WTC11 (cell line): Measurements from ENCODE around the gene APOL6. TPM values are rescaled to one million over a fixed set of nuclear protein-coding genes. Genes with fewer than 3 reads are reported as not detected.

ENCODE experiments used
- ATAC-seq: fragments of 200-7000 bp; cut with Tn5 transposase; 2 replicates; pipeline ENCODE4 v1.10.0; 2021; ENCODE audit warnings: mild to moderate bottlenecking, moderate library complexity
- CTCF ChIA-PET: fragments of 300-600 bp; sonication (Branson Sonifier 250); formaldehyde crosslinking; loops from one replicate; lab custom pipeline; 2021; ENCODE audit warnings: antibody characterized with exemption; lab: Charles Lee
- POLR2A ChIA-PET: fragments of 350-600 bp; sonication (Branson Sonifier 250); formaldehyde crosslinking; loops from one replicate; lab custom pipeline; 2021; ENCODE audit warnings: antibody characterized with exemption; lab: Charles Lee
- DNase-seq: peaks from one replicate; pipeline ENCODE4 v3.0.0; 2021; ENCODE audit warnings: low spot score
- H3K27ac Mint-ChIP-seq: 2 replicates; pipeline ENCODE4 v1.8.0; 2021; ENCODE audit warnings: mixed read lengths
- H3K27me3 Mint-ChIP-seq: 2 replicates; pipeline ENCODE4 v1.8.0; 2021; ENCODE audit warnings: low read depth, mild to moderate bottlenecking, moderate library complexity, mixed read lengths
- H3K36me3 Mint-ChIP-seq: 2 replicates; pipeline ENCODE4 v1.8.0; 2021; ENCODE audit warnings: mixed read lengths
- H3K4me1 Mint-ChIP-seq: 2 replicates; pipeline ENCODE4 v1.8.0; 2022; ENCODE audit warnings: mixed read lengths
- H3K4me3 Mint-ChIP-seq: 2 replicates; pipeline ENCODE4 v1.8.0; 2021; ENCODE audit warnings: mild to moderate bottlenecking, moderate library complexity, mixed read lengths
- H3K9me3 Mint-ChIP-seq: 2 replicates; pipeline ENCODE4 v1.8.0; 2021; ENCODE audit warnings: mixed read lengths
- ATF1 ChIP-seq: sonication (generic); formaldehyde crosslinking; IDR thresholded peaks from 2 replicates; pipeline ENCODE4 v1.8.1; 2023; ENCODE audit warnings: mild to moderate bottlenecking, moderate library complexity, missing genetic modification reagents
- ESRRA ChIP-seq: sonication (generic); formaldehyde crosslinking; IDR thresholded peaks from 2 replicates; pipeline ENCODE4 v1.8.1; 2022; ENCODE audit warnings: mild to moderate bottlenecking, missing genetic modification reagents, borderline replicate concordance
- FOXP1 ChIP-seq: sonication (generic); formaldehyde crosslinking; IDR thresholded peaks from 2 replicates; pipeline ENCODE4 v1.8.0; 2022; ENCODE audit warnings: missing genetic modification reagents, mild to moderate bottlenecking, moderate library complexity, borderline replicate concordance
- NR3C1 ChIP-seq: sonication (generic); formaldehyde crosslinking; conservative IDR thresholded peaks from 2 replicates; pipeline ENCODE4 v1.8.1; 2023; ENCODE audit warnings: low read depth, mild to moderate bottlenecking, missing genetic modification reagents
- TCF7 ChIP-seq: sonication (generic); formaldehyde crosslinking; IDR thresholded peaks from 2 replicates; pipeline ENCODE4 v1.8.0; 2022; ENCODE audit warnings: mild to moderate bottlenecking, low read depth, missing genetic modification reagents, moderate library complexity
- TEAD4 ChIP-seq: sonication (generic); formaldehyde crosslinking; IDR thresholded peaks from 2 replicates; pipeline ENCODE4 v1.8.0; 2022; ENCODE audit warnings: mild to moderate bottlenecking, missing genetic modification reagents
- ZBTB21 ChIP-seq: sonication (generic); formaldehyde crosslinking; IDR thresholded peaks from 2 replicates; pipeline ENCODE4 v1.8.1; 2023; ENCODE audit warnings: mild to moderate bottlenecking, missing genetic modification reagents, borderline replicate concordance
- ZNF121 ChIP-seq: sonication (generic); formaldehyde crosslinking; IDR thresholded peaks from 2 replicates; pipeline ENCODE4 v1.8.0; 2023; ENCODE audit warnings: missing genetic modification reagents
- total RNA-seq: library from RNA; stranded (reverse); gene quantifications from 3 replicates; pipeline ENCODE4 v1.2.3, GENCODE V29; 2021
- TF ChIP-seq, protein P1 (sequence below): sonication (generic); formaldehyde crosslinking; IDR thresholded peaks from 2 replicates; pipeline ENCODE4 v1.8.1; 2022; ENCODE audit warnings: low read depth, mild to moderate bottlenecking, moderate library complexity, missing genetic modification reagents, borderline replicate concordance
- TF ChIP-seq, protein P2 (sequence below): sonication (generic); formaldehyde crosslinking; conservative IDR thresholded peaks from 2 replicates; pipeline ENCODE4 v1.8.1; 2023; ENCODE audit warnings: mild to moderate bottlenecking, low read depth, missing genetic modification reagents, moderate library complexity
- TF ChIP-seq, protein P3 (sequence below): sonication (generic); formaldehyde crosslinking; conservative IDR thresholded peaks from 2 replicates; pipeline ENCODE4 v1.8.1; 2022; ENCODE audit warnings: mild to moderate bottlenecking, missing genetic modification reagents
- TF ChIP-seq, protein P4 (sequence below): fragments of 200-600 bp; IDR thresholded peaks from 2 replicates; pipeline ENCODE4 v1.8.0; 2022; ENCODE audit warnings: antibody characterized with exemption
- TF ChIP-seq, protein P5 (sequence below): sonication (generic); formaldehyde crosslinking; IDR thresholded peaks from 2 replicates; pipeline ENCODE4 v1.8.0; 2023; ENCODE audit warnings: missing genetic modification reagents
- TF ChIP-seq, protein P6 (sequence below): fragments of 250-450 bp; sonication (Bioruptor Pico); IDR thresholded peaks from 2 replicates; pipeline ENCODE4 v1.8.0; 2021; ENCODE audit warnings: mild to moderate bottlenecking
- TF ChIP-seq, protein P7 (sequence below): fragments of 250-450 bp; sonication (Bioruptor Pico); IDR thresholded peaks from 2 replicates; pipeline ENCODE4 v1.9.0; 2021; ENCODE audit warnings: mild to moderate bottlenecking

Gene APOL6
- total RNA-seq, 1 experiment from 2014 or later: 0.17 TPM

DNA sequence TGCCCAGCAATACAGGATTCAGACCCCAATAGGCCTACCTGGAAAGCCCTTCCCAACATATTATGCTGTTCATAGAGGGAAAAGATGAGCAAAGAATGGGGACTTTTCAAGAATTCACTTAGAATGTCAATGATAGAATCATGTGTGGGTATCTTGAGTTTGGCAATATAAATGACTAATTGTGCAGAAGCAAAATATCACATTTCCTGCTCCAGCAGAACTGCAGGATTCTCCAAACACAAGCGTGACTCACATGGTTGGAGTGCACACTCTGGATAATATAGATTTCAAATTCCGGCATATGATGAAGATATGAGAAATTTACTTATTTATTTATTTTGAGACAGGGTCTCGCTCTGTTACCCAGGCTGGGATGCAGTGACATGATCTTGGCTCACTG, 56.9 kb downstream of the APOL6 start (continued):
- TF ChIP-seq, protein P1, sequence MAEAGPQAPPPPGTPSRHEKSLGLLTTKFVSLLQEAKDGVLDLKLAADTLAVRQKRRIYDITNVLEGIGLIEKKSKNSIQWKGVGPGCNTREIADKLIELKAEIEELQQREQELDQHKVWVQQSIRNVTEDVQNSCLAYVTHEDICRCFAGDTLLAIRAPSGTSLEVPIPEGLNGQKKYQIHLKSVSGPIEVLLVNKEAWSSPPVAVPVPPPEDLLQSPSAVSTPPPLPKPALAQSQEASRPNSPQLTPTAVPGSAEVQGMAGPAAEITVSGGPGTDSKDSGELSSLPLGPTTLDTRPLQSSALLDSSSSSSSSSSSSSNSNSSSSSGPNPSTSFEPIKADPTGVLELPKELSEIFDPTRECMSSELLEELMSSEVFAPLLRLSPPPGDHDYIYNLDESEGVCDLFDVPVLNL (CRISPR knock-in tag): no peak
- TF ChIP-seq, protein P2, sequence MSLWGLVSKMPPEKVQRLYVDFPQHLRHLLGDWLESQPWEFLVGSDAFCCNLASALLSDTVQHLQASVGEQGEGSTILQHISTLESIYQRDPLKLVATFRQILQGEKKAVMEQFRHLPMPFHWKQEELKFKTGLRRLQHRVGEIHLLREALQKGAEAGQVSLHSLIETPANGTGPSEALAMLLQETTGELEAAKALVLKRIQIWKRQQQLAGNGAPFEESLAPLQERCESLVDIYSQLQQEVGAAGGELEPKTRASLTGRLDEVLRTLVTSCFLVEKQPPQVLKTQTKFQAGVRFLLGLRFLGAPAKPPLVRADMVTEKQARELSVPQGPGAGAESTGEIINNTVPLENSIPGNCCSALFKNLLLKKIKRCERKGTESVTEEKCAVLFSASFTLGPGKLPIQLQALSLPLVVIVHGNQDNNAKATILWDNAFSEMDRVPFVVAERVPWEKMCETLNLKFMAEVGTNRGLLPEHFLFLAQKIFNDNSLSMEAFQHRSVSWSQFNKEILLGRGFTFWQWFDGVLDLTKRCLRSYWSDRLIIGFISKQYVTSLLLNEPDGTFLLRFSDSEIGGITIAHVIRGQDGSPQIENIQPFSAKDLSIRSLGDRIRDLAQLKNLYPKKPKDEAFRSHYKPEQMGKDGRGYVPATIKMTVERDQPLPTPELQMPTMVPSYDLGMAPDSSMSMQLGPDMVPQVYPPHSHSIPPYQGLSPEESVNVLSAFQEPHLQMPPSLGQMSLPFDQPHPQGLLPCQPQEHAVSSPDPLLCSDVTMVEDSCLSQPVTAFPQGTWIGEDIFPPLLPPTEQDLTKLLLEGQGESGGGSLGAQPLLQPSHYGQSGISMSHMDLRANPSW (CRISPR knock-in tag): no peak
- TF ChIP-seq TCF7 (CRISPR knock-in tag): no peak

DNA sequence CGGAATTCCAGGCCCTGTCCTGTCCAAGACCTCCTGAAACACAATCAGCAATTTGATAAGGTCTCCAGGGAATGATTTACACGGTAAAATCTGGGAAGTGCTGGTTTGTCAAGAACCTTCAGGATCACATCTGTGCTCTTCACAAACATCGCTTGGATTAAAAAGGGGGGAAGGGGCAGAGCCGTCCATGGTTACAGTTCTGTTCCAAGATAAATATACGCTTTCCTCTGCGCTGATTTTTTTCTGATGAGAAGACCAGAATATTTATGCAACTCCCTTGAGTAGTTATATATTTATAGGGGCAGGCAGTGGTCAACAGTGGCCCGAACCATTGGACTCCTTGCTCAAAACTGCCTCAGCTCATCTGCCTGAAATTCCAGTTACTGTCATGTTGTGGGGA, 60.2 kb downstream of the APOL6 start:
- ATAC-seq (no peak), DNase-seq (no peak)
- Mint-ChIP-seq H3K4me1 (no peaks in the 10 kb centered on the region), H3K36me3 (no peaks in the 10 kb centered on the region), H3K27ac (no peak overlapping the region), H3K4me3 (no peak overlapping the region), H3K27me3 (no peaks in the 10 kb centered on the region), H3K9me3 (peaks cover 9% of the 10 kb centered on the region)
- TF ChIP-seq TEAD4 (no peak), ESRRA (CRISPR knock-in tag) (no peak), NR3C1 (no peak), FOXP1 (CRISPR knock-in tag) (no peak)
- TF ChIP-seq, protein P3, sequence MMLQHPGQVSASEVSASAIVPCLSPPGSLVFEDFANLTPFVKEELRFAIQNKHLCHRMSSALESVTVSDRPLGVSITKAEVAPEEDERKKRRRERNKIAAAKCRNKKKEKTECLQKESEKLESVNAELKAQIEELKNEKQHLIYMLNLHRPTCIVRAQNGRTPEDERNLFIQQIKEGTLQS: no peak
- TF ChIP-seq, protein P4, sequence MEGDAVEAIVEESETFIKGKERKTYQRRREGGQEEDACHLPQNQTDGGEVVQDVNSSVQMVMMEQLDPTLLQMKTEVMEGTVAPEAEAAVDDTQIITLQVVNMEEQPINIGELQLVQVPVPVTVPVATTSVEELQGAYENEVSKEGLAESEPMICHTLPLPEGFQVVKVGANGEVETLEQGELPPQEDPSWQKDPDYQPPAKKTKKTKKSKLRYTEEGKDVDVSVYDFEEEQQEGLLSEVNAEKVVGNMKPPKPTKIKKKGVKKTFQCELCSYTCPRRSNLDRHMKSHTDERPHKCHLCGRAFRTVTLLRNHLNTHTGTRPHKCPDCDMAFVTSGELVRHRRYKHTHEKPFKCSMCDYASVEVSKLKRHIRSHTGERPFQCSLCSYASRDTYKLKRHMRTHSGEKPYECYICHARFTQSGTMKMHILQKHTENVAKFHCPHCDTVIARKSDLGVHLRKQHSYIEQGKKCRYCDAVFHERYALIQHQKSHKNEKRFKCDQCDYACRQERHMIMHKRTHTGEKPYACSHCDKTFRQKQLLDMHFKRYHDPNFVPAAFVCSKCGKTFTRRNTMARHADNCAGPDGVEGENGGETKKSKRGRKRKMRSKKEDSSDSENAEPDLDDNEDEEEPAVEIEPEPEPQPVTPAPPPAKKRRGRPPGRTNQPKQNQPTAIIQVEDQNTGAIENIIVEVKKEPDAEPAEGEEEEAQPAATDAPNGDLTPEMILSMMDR: no peak
- TF ChIP-seq, protein P5, sequence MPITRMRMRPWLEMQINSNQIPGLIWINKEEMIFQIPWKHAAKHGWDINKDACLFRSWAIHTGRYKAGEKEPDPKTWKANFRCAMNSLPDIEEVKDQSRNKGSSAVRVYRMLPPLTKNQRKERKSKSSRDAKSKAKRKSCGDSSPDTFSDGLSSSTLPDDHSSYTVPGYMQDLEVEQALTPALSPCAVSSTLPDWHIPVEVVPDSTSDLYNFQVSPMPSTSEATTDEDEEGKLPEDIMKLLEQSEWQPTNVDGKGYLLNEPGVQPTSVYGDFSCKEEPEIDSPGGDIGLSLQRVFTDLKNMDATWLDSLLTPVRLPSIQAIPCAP (CRISPR knock-in tag): no peak
- POLR2A ChIA-PET: no interaction called here
- CTCF ChIA-PET: no interaction called here

DNA sequence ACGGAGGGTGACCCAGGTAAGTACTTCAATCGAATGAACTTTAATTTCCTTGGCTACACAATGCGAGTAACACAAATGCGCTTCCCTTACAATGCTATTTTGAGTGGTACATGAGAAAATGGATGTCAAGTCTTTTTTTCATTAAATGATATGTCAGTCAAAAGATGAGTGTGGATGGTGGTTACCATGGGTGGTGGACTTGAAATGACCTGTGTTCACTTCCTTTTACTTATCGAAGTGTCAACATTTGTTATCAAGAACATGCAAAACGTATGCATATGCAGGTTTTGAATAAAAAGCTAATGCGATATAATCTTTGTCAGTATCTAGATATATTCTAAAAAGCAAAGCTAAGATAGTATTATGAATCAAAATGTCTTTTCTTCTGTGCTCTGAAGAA, 60.7 kb downstream of the APOL6 start:
- POLR2A ChIA-PET: interaction anchor here (0.5 kb wide), 1 partner anchor 849 kb away, joined by 4 read pairs; no protein-coding TSS in a partner anchor
- TF ChIP-seq, protein P6, sequence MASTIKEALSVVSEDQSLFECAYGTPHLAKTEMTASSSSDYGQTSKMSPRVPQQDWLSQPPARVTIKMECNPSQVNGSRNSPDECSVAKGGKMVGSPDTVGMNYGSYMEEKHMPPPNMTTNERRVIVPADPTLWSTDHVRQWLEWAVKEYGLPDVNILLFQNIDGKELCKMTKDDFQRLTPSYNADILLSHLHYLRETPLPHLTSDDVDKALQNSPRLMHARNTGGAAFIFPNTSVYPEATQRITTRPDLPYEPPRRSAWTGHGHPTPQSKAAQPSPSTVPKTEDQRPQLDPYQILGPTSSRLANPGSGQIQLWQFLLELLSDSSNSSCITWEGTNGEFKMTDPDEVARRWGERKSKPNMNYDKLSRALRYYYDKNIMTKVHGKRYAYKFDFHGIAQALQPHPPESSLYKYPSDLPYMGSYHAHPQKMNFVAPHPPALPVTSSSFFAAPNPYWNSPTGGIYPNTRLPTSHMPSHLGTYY (CRISPR knock-in tag): no peak
- TF ChIP-seq, protein P7, sequence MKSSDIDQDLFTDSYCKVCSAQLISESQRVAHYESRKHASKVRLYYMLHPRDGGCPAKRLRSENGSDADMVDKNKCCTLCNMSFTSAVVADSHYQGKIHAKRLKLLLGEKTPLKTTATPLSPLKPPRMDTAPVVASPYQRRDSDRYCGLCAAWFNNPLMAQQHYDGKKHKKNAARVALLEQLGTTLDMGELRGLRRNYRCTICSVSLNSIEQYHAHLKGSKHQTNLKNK: no peak
- TF ChIP-seq ZBTB21 (CRISPR knock-in tag) (no peak), ZNF121 (CRISPR knock-in tag) (no peak), ATF1 (CRISPR knock-in tag) (no peak)
- CTCF ChIA-PET: no interaction called here
- Mint-ChIP-seq H3K9me3 (peaks cover 9% of the 10 kb centered on the region), H3K4me3 (no peak overlapping the region), H3K4me1 (no peaks in the 10 kb centered on the region), H3K27me3 (no peaks in the 10 kb centered on the region), H3K27ac (no peak overlapping the region), H3K36me3 (no peaks in the 10 kb centered on the region)
- no peak for ATAC-seq
- no peak for DNase-seq
